Glutamatergic neuron (in vitro differentiated cells): ENCODE results near the gene FNDC11. TPM values are rescaled to one million over a fixed set of nuclear protein-coding genes. Genes with fewer than 3 reads are reported as not detected.
A peak's percentile ranks its signal among the peaks of the same experiment; 100 is the strongest.

ENCODE experiments used
- DNase-seq: peaks from one replicate; pipeline ENCODE4 v3.0.0; 2022
- H3K27ac Mint-ChIP-seq: one replicate; pipeline ENCODE4 v1.8.0; 2020; ENCODE audit warnings: mild to moderate bottlenecking, mixed read lengths, inconsistent platforms; ENCODE audit not compliant: unreplicated experiment
- H3K27me3 Mint-ChIP-seq: one replicate; pipeline ENCODE4 v1.8.0; 2020; ENCODE audit warnings: mild to moderate bottlenecking, moderate library complexity, mixed read lengths, inconsistent platforms; ENCODE audit not compliant: unreplicated experiment
- H3K36me3 Mint-ChIP-seq: one replicate; pipeline ENCODE4 v1.8.0; 2020; ENCODE audit warnings: mild to moderate bottlenecking, mixed read lengths, inconsistent platforms; ENCODE audit not compliant: unreplicated experiment
- H3K4me1 Mint-ChIP-seq: one replicate; pipeline ENCODE4 v1.8.0; 2020; ENCODE audit warnings: mild to moderate bottlenecking, low read depth, mixed read lengths, inconsistent platforms; ENCODE audit not compliant: unreplicated experiment
- H3K4me3 Mint-ChIP-seq: one replicate; pipeline ENCODE4 v1.8.0; 2020; ENCODE audit warnings: mild to moderate bottlenecking, mixed read lengths, inconsistent platforms; ENCODE audit not compliant: unreplicated experiment
- H3K9me3 Mint-ChIP-seq: one replicate; pipeline ENCODE4 v1.8.0; 2020; ENCODE audit warnings: mild to moderate bottlenecking, moderate library complexity, mixed read lengths, inconsistent platforms; ENCODE audit not compliant: unreplicated experiment
- CTCF ChIP-seq: fragments of 200-600 bp; sonication (generic); IDR thresholded peaks from one replicate; pipeline ENCODE4 v1.5.0; 2021; ENCODE audit not compliant: partially characterized antibody, unreplicated experiment
- long read RNA-seq: library from polyadenylated mRNA; unstranded; transcript quantifications from one replicate; pipeline ENCODE4 v2.0.0, GENCODE V29; 2020; ENCODE audit not compliant: unreplicated experiment
- total RNA-seq: library from RNA; stranded (reverse); fragmentation: NEBNext Ultra II Directional; extraction: Animal tissue kit (Norgen Biotek cat#: 25700); gene quantifications from one replicate; pipeline ENCODE4 v1.2.1, GENCODE V29; 2021; ENCODE audit not compliant: unreplicated experiment

Gene FNDC11
- 9.3 TPM for total RNA-seq
- long read RNA-seq, partial matches to known transcripts, result 0 of 1 reads
- long read RNA-seq, other reads (novel, unspliced or antisense), result 0 of 1 reads

GRCh38 chr20:63553933-63554290, at the start of gene FNDC11:
TSS of gene FNDC11 (plus strand) at chr20:63554159. CDS start at chr20:63555664, 1,505 bp downstream.
- Mint-ChIP-seq H3K27ac (no peak within 1 kb of the TSS), H3K4me3 (peak within 1 kb of the TSS; percentile 70), H3K9me3 (peaks cover 4% of the 10 kb centered on the region), H3K4me1 (peaks cover 2% of the 10 kb centered on the region), H3K36me3 (no peaks in the 10 kb centered on the region), H3K27me3 (peaks cover 3% of the 10 kb centered on the region)
- peak; percentile 80 for DNase-seq
- no peak for TF ChIP-seq CTCF

GRCh38 chr20:63504642-63505041, 49.3 kb upstream of the FNDC11 start:
- H3K36me3 Mint-ChIP-seq, result peaks cover 19% of the 10 kb centered on the region
- H3K27me3 Mint-ChIP-seq, result peaks cover 6% of the 10 kb centered on the region
- peaks cover 2% of the 10 kb centered on the region for H3K4me1 Mint-ChIP-seq
- no peak overlapping the region for H3K4me3 Mint-ChIP-seq
- DNase-seq, result no peak
- TF ChIP-seq CTCF, result no peak
- no peak overlapping the region for H3K27ac Mint-ChIP-seq
- peaks cover 14% of the 10 kb centered on the region for H3K9me3 Mint-ChIP-seq

GRCh38 chr20:63505281-63505680, 48.7 kb upstream of the FNDC11 start:
- H3K4me3 Mint-ChIP-seq, result no peak overlapping the region
- peaks cover 2% of the 10 kb centered on the region for H3K4me1 Mint-ChIP-seq

GRCh38 chr20:63505723-63506122, 48.2 kb upstream of the FNDC11 start:
- no peak for TF ChIP-seq CTCF
- Mint-ChIP-seq H3K9me3 (peaks cover 14% of the 10 kb centered on the region), H3K4me3 (no peak overlapping the region), H3K27me3 (peaks cover 6% of the 10 kb centered on the region), H3K27ac (no peak overlapping the region), H3K36me3 (peaks cover 21% of the 10 kb centered on the region), H3K4me1 (peaks cover 2% of the 10 kb centered on the region)
- DNase-seq, result no peak

More at GRCh38 chr20:63505281-63505680, 48.7 kb upstream of the FNDC11 start:
- Mint-ChIP-seq H3K27me3 (peaks cover 6% of the 10 kb centered on the region), H3K27ac (no peak overlapping the region), H3K9me3 (peaks cover 14% of the 10 kb centered on the region), H3K36me3 (peaks cover 21% of the 10 kb centered on the region)
- no peak for TF ChIP-seq CTCF
- DNase-seq, result no peak

- Mint-ChIP-seq H3K9me3 (peaks cover 12% of the 10 kb centered on the region), H3K4me1 (no peaks in the 10 kb centered on the region), H3K4me3 (no peak overlapping the region), H3K27me3 (peaks cover 5% of the 10 kb centered on the region), H3K27ac (no peak overlapping the region), H3K36me3 (peaks cover 21% of the 10 kb centered on the region)
- no peak for DNase-seq
- no peak for TF ChIP-seq CTCF
Observed at GRCh38 chr20:63507083-63507743, 46.7 kb upstream of the FNDC11 start.
